GM12878 (cell line): ENCODE data around the gene TBCD. TPM values are rescaled to one million over a fixed set of nuclear protein-coding genes. Genes with fewer than 3 reads are reported as not detected.

Source experiments
- CBFB ChIP-seq: IDR thresholded peaks from 2 replicates; pipeline ENCODE4 v1.6.1; 2016; ENCODE audit warnings: antibody characterized with exemption, low read depth
- CUX1 ChIP-seq: IDR thresholded peaks from 2 replicates; pipeline ENCODE4 v1.6.1; 2012; ENCODE audit warnings: improper control_type of control experiment, low read depth, low read length; ENCODE audit not compliant: insufficient replicate concordance
- GABPA ChIP-seq: IDR thresholded peaks from 2 replicates; pipeline ENCODE4 v1.6.1; 2014; ENCODE audit warnings: antibody characterized with exemption, low read depth, mild to moderate bottlenecking, inconsistent platforms
- HDAC2 ChIP-seq: fragments of 200-600 bp; sonication (generic); IDR thresholded peaks from 2 replicates; pipeline ENCODE4 v1.6.1; 2017
- MTA2 ChIP-seq: fragments of 450-650 bp; IDR thresholded peaks from 2 replicates; pipeline ENCODE4 v1.6.1; 2016; ENCODE audit warnings: low read depth, mild to moderate bottlenecking, moderate library complexity
- MYC ChIP-seq: IDR thresholded peaks from 2 replicates; pipeline ENCODE4 v1.6.1; 2011; ENCODE audit warnings: mild to moderate bottlenecking, low read length, moderate library complexity, inconsistent platforms; ENCODE audit not compliant: insufficient read depth, insufficient replicate concordance, insufficient read length, severe bottlenecking
- NKRF ChIP-seq: fragments of 450-650 bp; conservative IDR thresholded peaks from 2 replicates; pipeline ENCODE4 v1.6.1; 2017; ENCODE audit warnings: mild to moderate bottlenecking, moderate library complexity
- PBX3 ChIP-seq: IDR thresholded peaks from 2 replicates; pipeline ENCODE4 v1.6.1; 2011; ENCODE audit warnings: mild to moderate bottlenecking, low read depth, low read length, moderate library complexity; ENCODE audit not compliant: insufficient replicate concordance
- PKNOX1 ChIP-seq: fragments of 450-650 bp; IDR thresholded peaks from 2 replicates; pipeline ENCODE4 v1.6.1; 2016; ENCODE audit warnings: mild to moderate bottlenecking
- RAD21 ChIP-seq: IDR thresholded peaks from 2 replicates; pipeline ENCODE4 v1.6.1; 2011; ENCODE audit warnings: mild to moderate bottlenecking, low read depth, low read length, moderate library complexity; ENCODE audit not compliant: insufficient read depth
- RAD51 ChIP-seq: fragments of 450-650 bp; IDR thresholded peaks from 2 replicates; pipeline ENCODE4 v1.6.1; 2016; ENCODE audit warnings: moderate library complexity, mild to moderate bottlenecking, inconsistent platforms
- SIX5 ChIP-seq: IDR thresholded peaks from 2 replicates; pipeline ENCODE4 v1.6.1; 2011; ENCODE audit warnings: mild to moderate bottlenecking, low read depth, low read length, moderate library complexity; ENCODE audit not compliant: severe bottlenecking
- SKIL ChIP-seq: fragments of 450-650 bp; IDR thresholded peaks from 2 replicates; pipeline ENCODE4 v1.6.1; 2017; ENCODE audit warnings: mild to moderate bottlenecking, low read depth, inconsistent platforms; ENCODE audit not compliant: poor library complexity, severe bottlenecking
- YBX1 ChIP-seq: fragments of 450-650 bp; IDR thresholded peaks from 2 replicates; pipeline ENCODE4 v1.6.1; 2016; ENCODE audit warnings: antibody characterized with exemption
- polyA plus RNA-seq, 11 experiments: library from polyadenylated mRNA; depleted of rRNA in 4 of 11; unstranded in 6 of 11; stranded (reverse) in 5 of 11; fragments of >200 nt; fragmentation: Nextera tagmentation in 4 of 11; fragmentation: Illumina TruSeq in 1 of 11; extraction: Ambion mirVana in 4 of 11; extraction: Trizol in 1 of 11; gene quantifications; 1 replicate in 1 of 11; 2 replicates in 10 of 11; pipeline versions ENCODE4 v1.2.1 to v1.2.3, GENCODE V29; 2011 to 2016; ENCODE audit warnings: inconsistent platforms in 2 of 11, missing spikeins in 2 of 11, low read depth in 1 of 11
- total RNA-seq, 4 experiments: library from RNA; depleted of rRNA in 3 of 4; stranded (reverse); fragments of >200 nt in 3 of 4; fragmentation: Illumina TruSeq in 1 of 4; extraction: Trizol in 1 of 4; gene quantifications; 2 replicates each; pipeline versions ENCODE4 v1.2.1 to v1.2.3, GENCODE V29; 2013 to 2021

TBCD gene
- total and polyA plus RNA-seq, 10 of the 15 experiments (the other 5 are each of a cell fraction or from before 2014, with no cell fraction given), result 10.3 to 114 (median 52.4) TPM

- TF ChIP-seq CUX1 (no peak), NKRF (peak; percentile 68), SKIL (no peak), YBX1 (no peak), GABPA (no peak), MTA2 (peak; percentile 20; the same call in 1 of the 2 replicates), RAD51 (no peak), PBX3 (no peak), CBFB (no peak), SIX5 (peak; percentile 53), MYC (peak; percentile 49), RAD21 (no peak), PKNOX1 (no peak), HDAC2 (no peak)
Measured at GRCh38 chr17:82751571-82752370, at the start of gene TBCD (continued).
